SU-DHL-6 (cell line): Measurements from ENCODE around the gene KMT5C.

ENCODE experiments used
- EZH2phosphoT487 ChIP-seq: fragments of 200-600 bp; sonication (generic), shearing (Covaris generic); conservative IDR thresholded peaks from 2 replicates; pipeline ENCODE4 v1.6.1; 2018; ENCODE audit warnings: mild to moderate bottlenecking, antibody characterized with exemption, low read length, moderate library complexity, mixed read lengths
- TF ChIP-seq, protein P1 (sequence below): fragments of 200-600 bp; sonication (generic); IDR thresholded peaks from one replicate; pipeline ENCODE4 v1.5.1; 2017; ENCODE audit warnings: antibody characterized with exemption, mild to moderate bottlenecking, low read length, moderate library complexity; ENCODE audit not compliant: insufficient read depth, poor library complexity, severe bottlenecking

DNA sequence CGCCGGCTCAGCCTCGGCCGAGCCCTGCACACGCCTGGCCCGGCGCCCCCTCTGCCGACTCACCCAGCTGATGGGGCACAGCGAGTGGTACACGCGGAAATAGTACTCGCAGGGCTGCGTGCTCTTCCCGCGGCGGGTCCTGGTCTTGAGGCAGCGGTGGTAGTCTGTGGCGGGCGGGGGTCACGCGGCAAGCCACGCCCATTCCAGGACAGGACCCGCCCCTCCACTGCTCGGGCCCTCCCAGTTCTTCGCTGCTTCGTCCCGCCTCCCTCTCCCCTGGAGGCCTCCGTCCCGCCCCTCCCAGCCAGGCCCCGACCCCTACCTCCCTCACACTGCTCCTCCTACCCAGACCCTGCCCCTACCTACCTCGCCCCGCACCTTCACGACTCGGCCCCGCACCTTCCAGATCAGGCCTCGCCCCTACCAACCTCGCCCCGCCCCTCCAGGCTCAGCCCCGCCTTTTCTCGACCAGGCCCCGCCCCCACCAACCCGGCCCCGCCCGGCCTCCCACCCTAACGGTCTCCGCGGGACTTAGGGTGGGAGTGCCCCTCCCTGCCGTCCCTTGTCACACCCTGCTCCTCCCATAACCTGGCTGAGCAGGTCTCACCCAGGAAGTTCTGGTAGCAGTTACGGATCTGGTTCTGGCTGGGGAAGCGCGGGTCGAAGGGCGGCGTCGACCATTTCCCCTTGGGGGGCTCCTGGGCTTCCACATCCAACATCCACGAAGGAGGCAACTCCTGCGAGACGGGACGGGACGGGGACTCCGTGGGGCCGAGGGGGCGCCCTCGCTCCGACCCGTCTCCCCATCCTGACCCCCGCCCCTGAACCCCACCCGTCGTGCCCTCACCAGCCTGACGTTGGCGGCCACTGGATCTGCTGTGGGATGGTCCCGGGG is 14.4 kb downstream of the KMT5C start:
- TF ChIP-seq, protein P1, sequence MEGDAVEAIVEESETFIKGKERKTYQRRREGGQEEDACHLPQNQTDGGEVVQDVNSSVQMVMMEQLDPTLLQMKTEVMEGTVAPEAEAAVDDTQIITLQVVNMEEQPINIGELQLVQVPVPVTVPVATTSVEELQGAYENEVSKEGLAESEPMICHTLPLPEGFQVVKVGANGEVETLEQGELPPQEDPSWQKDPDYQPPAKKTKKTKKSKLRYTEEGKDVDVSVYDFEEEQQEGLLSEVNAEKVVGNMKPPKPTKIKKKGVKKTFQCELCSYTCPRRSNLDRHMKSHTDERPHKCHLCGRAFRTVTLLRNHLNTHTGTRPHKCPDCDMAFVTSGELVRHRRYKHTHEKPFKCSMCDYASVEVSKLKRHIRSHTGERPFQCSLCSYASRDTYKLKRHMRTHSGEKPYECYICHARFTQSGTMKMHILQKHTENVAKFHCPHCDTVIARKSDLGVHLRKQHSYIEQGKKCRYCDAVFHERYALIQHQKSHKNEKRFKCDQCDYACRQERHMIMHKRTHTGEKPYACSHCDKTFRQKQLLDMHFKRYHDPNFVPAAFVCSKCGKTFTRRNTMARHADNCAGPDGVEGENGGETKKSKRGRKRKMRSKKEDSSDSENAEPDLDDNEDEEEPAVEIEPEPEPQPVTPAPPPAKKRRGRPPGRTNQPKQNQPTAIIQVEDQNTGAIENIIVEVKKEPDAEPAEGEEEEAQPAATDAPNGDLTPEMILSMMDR, result no peak
- TF ChIP-seq EZH2phosphoT487, result no peak
